ENCODE data around the gene KCND2.

DNA sequence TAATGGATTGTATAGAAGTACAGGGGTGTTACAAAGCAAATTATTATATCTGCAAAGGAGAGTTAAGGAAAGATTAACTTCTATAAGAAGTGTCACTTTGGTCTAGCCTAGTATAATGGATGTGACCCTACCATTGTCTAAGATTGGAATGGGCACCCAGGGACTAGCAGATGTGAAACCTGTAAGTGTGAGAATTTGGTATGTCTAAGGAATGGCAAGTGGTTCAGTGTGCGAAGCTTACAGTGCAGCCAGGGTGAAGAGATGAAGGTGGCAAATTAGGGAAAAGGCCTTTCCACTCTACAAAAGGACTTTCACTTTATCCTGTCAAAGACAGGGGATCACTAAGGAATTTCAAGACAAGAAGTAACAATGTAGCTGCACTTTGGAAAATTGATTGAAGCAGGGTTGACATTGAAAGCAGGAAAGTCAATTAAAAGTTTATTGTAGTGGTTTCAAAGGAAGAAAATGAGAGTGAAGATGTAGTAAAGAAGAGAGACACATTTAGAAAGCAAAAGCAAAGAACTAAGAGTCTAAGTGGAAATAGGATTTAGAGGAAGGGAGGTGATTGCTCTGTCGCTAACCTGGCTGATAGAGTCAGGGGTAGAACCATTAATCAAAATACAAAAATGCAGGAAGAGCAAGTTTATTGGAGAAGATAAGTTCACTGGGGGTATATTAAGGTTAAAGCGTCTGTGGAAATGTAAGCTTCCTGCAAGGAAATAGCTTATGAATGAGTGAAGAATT is 47.4 kb downstream of the KCND2 start:
- TF ChIP-seq, protein P1, sequence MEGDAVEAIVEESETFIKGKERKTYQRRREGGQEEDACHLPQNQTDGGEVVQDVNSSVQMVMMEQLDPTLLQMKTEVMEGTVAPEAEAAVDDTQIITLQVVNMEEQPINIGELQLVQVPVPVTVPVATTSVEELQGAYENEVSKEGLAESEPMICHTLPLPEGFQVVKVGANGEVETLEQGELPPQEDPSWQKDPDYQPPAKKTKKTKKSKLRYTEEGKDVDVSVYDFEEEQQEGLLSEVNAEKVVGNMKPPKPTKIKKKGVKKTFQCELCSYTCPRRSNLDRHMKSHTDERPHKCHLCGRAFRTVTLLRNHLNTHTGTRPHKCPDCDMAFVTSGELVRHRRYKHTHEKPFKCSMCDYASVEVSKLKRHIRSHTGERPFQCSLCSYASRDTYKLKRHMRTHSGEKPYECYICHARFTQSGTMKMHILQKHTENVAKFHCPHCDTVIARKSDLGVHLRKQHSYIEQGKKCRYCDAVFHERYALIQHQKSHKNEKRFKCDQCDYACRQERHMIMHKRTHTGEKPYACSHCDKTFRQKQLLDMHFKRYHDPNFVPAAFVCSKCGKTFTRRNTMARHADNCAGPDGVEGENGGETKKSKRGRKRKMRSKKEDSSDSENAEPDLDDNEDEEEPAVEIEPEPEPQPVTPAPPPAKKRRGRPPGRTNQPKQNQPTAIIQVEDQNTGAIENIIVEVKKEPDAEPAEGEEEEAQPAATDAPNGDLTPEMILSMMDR (IDR thresholded peaks at IDR 0.05): no peak
- TF ChIP-seq EZH2 (IDR thresholded peaks at IDR 0.05) (no peak), EZH2phosphoT487 (IDR thresholded peaks at IDR 0.05) (no peak)
